ENCODE measurements around the gene SLC17A5.

GRCh38 chr6:73679009-73679408 is 25.2 kb upstream of the SLC17A5 start:
- TF ChIP-seq TARDBP (IDR thresholded peaks at IDR 0.05): no peak
- TF ChIP-seq BHLHE40 (IDR thresholded peaks at IDR 0.05; ENCODE audit: borderline replicate concordance): no peak
- no peak for TF ChIP-seq SUZ12 (IDR thresholded peaks at IDR 0.05)
- no peak for TF ChIP-seq FOXA1 (IDR thresholded peaks at IDR 0.05)
- no peak for TF ChIP-seq NFRKB (IDR thresholded peaks at IDR 0.05)
- TF ChIP-seq HDGF (IDR thresholded peaks at IDR 0.05; ENCODE audit: borderline replicate concordance): no peak
- TF ChIP-seq ELF4 (IDR thresholded peaks at IDR 0.05): no peak
